ENCODE data around the gene TAF15.

DNA sequence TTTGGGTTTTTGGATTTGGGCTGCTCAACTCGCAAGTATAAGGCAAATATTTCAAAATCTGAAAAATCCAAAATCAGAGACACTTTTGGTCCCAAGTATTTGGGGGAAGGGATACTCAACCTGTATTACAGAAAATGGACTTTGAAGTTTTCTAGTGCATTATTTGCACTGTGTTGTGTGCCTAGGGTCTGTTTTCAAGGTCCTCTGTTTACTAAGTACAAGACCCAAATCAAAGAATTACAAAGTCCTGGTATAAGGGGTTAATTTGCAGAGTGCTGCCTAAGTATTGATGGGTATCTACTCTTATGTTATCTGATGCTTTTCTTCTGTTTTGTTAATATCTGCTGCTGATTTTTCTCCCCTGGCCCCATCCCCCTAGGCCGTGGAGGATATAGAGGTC is 34.4 kb downstream of the TAF15 start:
- TF ChIP-seq, protein P1, sequence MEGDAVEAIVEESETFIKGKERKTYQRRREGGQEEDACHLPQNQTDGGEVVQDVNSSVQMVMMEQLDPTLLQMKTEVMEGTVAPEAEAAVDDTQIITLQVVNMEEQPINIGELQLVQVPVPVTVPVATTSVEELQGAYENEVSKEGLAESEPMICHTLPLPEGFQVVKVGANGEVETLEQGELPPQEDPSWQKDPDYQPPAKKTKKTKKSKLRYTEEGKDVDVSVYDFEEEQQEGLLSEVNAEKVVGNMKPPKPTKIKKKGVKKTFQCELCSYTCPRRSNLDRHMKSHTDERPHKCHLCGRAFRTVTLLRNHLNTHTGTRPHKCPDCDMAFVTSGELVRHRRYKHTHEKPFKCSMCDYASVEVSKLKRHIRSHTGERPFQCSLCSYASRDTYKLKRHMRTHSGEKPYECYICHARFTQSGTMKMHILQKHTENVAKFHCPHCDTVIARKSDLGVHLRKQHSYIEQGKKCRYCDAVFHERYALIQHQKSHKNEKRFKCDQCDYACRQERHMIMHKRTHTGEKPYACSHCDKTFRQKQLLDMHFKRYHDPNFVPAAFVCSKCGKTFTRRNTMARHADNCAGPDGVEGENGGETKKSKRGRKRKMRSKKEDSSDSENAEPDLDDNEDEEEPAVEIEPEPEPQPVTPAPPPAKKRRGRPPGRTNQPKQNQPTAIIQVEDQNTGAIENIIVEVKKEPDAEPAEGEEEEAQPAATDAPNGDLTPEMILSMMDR (IDR thresholded peaks at IDR 0.05) = no peak
- TF ChIP-seq POLR2A (IDR thresholded peaks at IDR 0.05) = no peak

Measured in testis (tissue), 2 donors.